KMS-11 (cell line): ENCODE results near the gene VWC2L.

Experiments used
- H2AFZ ChIP-seq: fragments of 200-600 bp; sonication (generic); 2 replicates; pipeline ENCODE4 v1.6.1; 2016; ENCODE audit warnings: antibody characterized with exemption, mixed run types, low read depth
- H3K27ac ChIP-seq: fragments of 200-600 bp; sonication (generic); 2 replicates; pipeline ENCODE4 v1.6.1; 2016; ENCODE audit warnings: mild to moderate bottlenecking, mixed run types
- H3K27me3 ChIP-seq: fragments of 200-600 bp; sonication (generic); 2 replicates; pipeline ENCODE4 v1.6.1; 2017; ENCODE audit warnings: mild to moderate bottlenecking, low read depth, mixed run types, moderate library complexity; ENCODE audit not compliant: insufficient read depth
- H3K36me3 ChIP-seq: fragments of 200-600 bp; sonication (generic); 2 replicates; pipeline ENCODE4 v1.6.1; 2017; ENCODE audit warnings: mild to moderate bottlenecking, mixed run types; ENCODE audit not compliant: insufficient read depth
- H3K4me1 ChIP-seq: fragments of 200-600 bp; sonication (generic); 2 replicates; pipeline ENCODE4 v1.6.1; 2016; ENCODE audit warnings: mild to moderate bottlenecking, low read depth, mixed run types; ENCODE audit not compliant: poor library complexity, severe bottlenecking
- H3K4me2 ChIP-seq: fragments of 200-600 bp; sonication (generic); 2 replicates; pipeline ENCODE4 v1.7.0; 2016; ENCODE audit warnings: mild to moderate bottlenecking, mixed run types
- H3K4me3 ChIP-seq: fragments of 200-600 bp; sonication (generic); IDR thresholded peaks from 2 replicates; pipeline ENCODE4 v1.6.1; 2017; ENCODE audit warnings: low read depth, low read length, mixed read lengths; ENCODE audit not compliant: insufficient read depth
- H3K79me2 ChIP-seq: fragments of 200-600 bp; sonication (generic); 2 replicates; pipeline ENCODE4 v1.6.1; 2016; ENCODE audit warnings: low read depth, mixed run types; ENCODE audit not compliant: insufficient read depth
- H3K9ac ChIP-seq: fragments of 200-600 bp; sonication (generic); 2 replicates; pipeline ENCODE4 v1.6.1; 2016; ENCODE audit warnings: mild to moderate bottlenecking, mixed run types
- H4K20me1 ChIP-seq: fragments of 200-600 bp; sonication (generic); 2 replicates; pipeline ENCODE4 v1.6.1; 2016; ENCODE audit warnings: mild to moderate bottlenecking, mixed run types; ENCODE audit not compliant: insufficient read depth
- TF ChIP-seq, protein P1 (sequence below): fragments of 200-600 bp; sonication (generic); conservative IDR thresholded peaks from 2 replicates; pipeline ENCODE4 v1.6.1; 2017; ENCODE audit warnings: low read depth, mild to moderate bottlenecking, antibody characterized with exemption, low read length, moderate library complexity, mixed read lengths

VWC2L gene

DNA sequence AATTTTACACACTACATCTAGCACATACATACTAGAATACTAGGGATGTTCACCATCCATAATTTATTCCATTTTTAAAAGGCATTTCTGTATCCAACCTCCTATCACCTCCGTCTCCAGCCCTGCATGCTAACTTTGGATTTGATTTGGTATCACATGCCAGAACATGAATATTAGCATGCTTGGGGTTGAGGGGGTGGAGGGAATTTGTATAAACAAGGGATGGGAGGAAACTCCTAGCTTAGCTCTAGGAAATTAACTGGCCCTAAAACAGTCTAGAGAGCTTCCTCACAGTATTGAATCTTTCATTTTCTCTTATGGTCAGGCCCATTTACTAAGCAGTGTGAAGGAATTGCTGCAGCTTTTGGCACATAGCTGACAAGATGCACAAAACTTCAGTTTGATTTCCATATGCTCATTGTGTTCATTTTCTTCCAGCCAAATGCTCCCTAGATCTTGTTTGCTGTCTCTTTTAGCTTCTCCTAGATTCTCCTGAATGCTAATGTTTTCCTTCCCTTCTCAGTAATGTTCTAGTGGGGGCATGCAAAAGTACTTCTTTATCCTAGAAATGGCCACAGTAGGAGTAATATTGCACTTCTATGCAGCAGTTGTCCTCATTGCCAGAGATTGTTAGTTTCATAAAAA is 135.2 kb downstream of the VWC2L start:
- no peak overlapping the region for H3K4me2 ChIP-seq
- H3K4me1 ChIP-seq = no peaks in the 10 kb centered on the region
- no peak overlapping the region for H3K27ac ChIP-seq
- no peaks in the 10 kb centered on the region for H3K36me3 ChIP-seq
- H4K20me1 ChIP-seq = no peaks in the 10 kb centered on the region
- H3K79me2 ChIP-seq = no peaks in the 10 kb centered on the region
- H3K9ac ChIP-seq = no peak overlapping the region
- H3K4me3 ChIP-seq = no peak overlapping the region
- no peak overlapping the region for H2AFZ ChIP-seq
- no peaks in the 10 kb centered on the region for H3K27me3 ChIP-seq
- TF ChIP-seq, protein P1, sequence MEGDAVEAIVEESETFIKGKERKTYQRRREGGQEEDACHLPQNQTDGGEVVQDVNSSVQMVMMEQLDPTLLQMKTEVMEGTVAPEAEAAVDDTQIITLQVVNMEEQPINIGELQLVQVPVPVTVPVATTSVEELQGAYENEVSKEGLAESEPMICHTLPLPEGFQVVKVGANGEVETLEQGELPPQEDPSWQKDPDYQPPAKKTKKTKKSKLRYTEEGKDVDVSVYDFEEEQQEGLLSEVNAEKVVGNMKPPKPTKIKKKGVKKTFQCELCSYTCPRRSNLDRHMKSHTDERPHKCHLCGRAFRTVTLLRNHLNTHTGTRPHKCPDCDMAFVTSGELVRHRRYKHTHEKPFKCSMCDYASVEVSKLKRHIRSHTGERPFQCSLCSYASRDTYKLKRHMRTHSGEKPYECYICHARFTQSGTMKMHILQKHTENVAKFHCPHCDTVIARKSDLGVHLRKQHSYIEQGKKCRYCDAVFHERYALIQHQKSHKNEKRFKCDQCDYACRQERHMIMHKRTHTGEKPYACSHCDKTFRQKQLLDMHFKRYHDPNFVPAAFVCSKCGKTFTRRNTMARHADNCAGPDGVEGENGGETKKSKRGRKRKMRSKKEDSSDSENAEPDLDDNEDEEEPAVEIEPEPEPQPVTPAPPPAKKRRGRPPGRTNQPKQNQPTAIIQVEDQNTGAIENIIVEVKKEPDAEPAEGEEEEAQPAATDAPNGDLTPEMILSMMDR = no peak

DNA sequence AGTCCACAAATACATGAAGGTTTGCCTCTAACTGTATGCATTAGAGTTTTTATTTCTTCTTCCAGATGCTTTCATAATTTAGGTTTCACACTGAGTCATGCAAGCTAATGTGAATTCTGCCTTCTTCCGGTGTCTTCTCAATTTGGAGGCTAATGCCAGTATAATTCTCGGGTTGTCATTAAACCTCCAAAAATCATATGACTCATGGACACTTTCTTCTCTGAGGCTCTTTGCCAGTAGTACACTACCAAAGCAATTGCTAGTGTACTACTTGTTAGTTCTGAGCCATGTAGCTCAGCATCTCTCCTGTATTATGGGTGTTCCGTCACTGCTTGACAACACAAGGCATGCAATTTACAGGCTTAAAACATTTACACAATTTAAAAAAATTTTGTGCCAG is 137.1 kb downstream of the VWC2L start:
- Histone ChIP-seq H3K4me2 (no peak overlapping the region), H3K9ac (no peak overlapping the region), H3K4me3 (no peak overlapping the region), H3K27me3 (no peaks in the 10 kb centered on the region), H4K20me1 (no peaks in the 10 kb centered on the region), H3K4me1 (no peaks in the 10 kb centered on the region), H3K27ac (no peak overlapping the region), H3K79me2 (no peaks in the 10 kb centered on the region), H2AFZ (no peak overlapping the region), H3K36me3 (no peaks in the 10 kb centered on the region)
- TF ChIP-seq, protein P1 = no peak

DNA sequence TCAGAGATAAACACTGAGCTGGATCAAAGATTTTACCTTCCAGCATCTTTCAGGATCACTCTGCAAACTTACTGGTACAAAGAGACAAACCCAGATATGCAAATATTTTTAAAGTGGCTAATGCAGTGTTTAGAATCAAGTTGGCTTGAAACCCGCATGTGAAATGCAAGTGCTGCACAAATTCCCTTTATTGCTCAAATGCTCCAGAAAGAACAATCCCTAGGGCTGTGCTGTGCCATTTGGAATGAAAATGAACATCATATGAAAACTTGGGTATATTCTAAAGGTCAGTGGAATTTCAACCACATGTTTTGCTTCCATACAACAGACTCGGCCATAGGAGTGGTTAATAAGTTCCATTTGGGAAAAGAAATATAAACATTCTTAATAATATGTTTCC is 139.1 kb downstream of the VWC2L start:
- Histone ChIP-seq H2AFZ (no peak overlapping the region), H3K9ac (no peak overlapping the region), H3K27me3 (no peaks in the 10 kb centered on the region), H3K79me2 (no peaks in the 10 kb centered on the region), H3K4me3 (no peak overlapping the region), H3K36me3 (no peaks in the 10 kb centered on the region), H4K20me1 (no peaks in the 10 kb centered on the region), H3K27ac (no peak overlapping the region), H3K4me2 (no peak overlapping the region), H3K4me1 (no peaks in the 10 kb centered on the region)
- TF ChIP-seq, protein P1 = no peak

DNA sequence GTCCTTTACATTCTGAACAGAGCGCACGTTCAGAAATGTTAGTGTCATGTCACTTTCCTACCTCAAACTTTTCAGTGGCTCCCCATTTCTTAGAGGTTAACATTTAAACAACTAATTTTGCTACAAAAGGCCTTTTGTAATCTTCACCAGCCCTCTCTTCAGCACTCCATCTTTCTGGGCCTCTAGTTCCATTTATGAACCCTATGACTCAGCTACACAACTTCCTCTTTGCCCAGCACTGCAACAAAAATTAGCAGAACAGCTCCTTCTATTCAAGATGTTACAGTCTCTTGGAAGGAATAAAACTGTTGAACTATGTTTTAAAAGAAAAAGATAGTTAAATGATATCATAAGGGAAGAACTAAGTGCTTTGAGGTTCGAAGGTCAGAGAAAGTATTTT is 139.9 kb downstream of the VWC2L start:
- Histone ChIP-seq H3K27me3 (no peaks in the 10 kb centered on the region), H4K20me1 (no peaks in the 10 kb centered on the region), H3K79me2 (no peaks in the 10 kb centered on the region), H3K4me3 (no peak overlapping the region), H2AFZ (no peak overlapping the region), H3K36me3 (no peaks in the 10 kb centered on the region), H3K9ac (no peak overlapping the region), H3K27ac (no peak overlapping the region), H3K4me2 (no peak overlapping the region), H3K4me1 (no peaks in the 10 kb centered on the region)
- TF ChIP-seq, protein P1 = no peak
